K562 (cell line): Measurements from ENCODE around the gene SCAMP5. TPM values are rescaled to one million over a fixed set of nuclear protein-coding genes. Genes with fewer than 3 reads are reported as not detected.

Experiments
- ARID2 ChIP-seq: fragments of 450-650 bp; IDR thresholded peaks from 2 replicates; pipeline ENCODE4 v1.6.1; 2017; ENCODE audit warnings: antibody characterized with exemption, mild to moderate bottlenecking
- C11orf30 ChIP-seq: fragments of 450-650 bp; IDR thresholded peaks from 2 replicates; pipeline ENCODE4 v1.6.1; 2016; ENCODE audit warnings: low read depth, mild to moderate bottlenecking
- CBX2 ChIP-seq: fragments of 200-600 bp; sonication (generic); IDR thresholded peaks from one replicate; pipeline ENCODE4 v1.6.1; 2012; ENCODE audit warnings: mild to moderate bottlenecking, low read length, inconsistent platforms; ENCODE audit not compliant: insufficient read depth, poor library complexity, severe bottlenecking
- CREBBP ChIP-seq: IDR thresholded peaks from one replicate; pipeline ENCODE4 v1.6.1; 2012; ENCODE audit warnings: low read depth, mild to moderate bottlenecking, control low read depth, inconsistent platforms, low read length
- EGR1 ChIP-seq: fragments of 450-650 bp; conservative IDR thresholded peaks from 2 replicates; pipeline ENCODE4 v1.6.1; 2017; ENCODE audit warnings: mild to moderate bottlenecking
- FOSL1 ChIP-seq: fragments of 200-800 bp; sonication (Bioruptor generic); conservative IDR thresholded peaks from 2 replicates; pipeline ENCODE4 v1.6.1; 2016; ENCODE audit warnings: missing genetic modification characterization, missing compliant biosample characterization
- HCFC1 ChIP-seq: IDR thresholded peaks from 2 replicates; pipeline ENCODE4 v1.6.1; 2012; ENCODE audit warnings: low read depth, low read length, improper control_type of control experiment
- HDAC2 ChIP-seq: fragments of 450-650 bp; IDR thresholded peaks from 2 replicates; pipeline ENCODE4 v1.6.1; 2016; ENCODE audit warnings: mild to moderate bottlenecking
- HES1 ChIP-seq: fragments of 450-650 bp; IDR thresholded peaks from 2 replicates; pipeline ENCODE4 v1.6.1; 2016; ENCODE audit warnings: low read depth, mild to moderate bottlenecking, moderate library complexity
- HNRNPK ChIP-seq: fragments of 200-400 bp; formaldehyde crosslinking; IDR thresholded peaks from one replicate; pipeline ENCODE4 v1.6.1; 2018; ENCODE audit warnings: mild to moderate bottlenecking, low read depth, low read length; ENCODE audit not compliant: poor library complexity, severe bottlenecking
- IRF9 ChIP-seq: fragments of 450-650 bp; IDR thresholded peaks from 2 replicates; pipeline ENCODE4 v1.6.1; 2016; ENCODE audit warnings: missing biosample characterization, missing genetic modification characterization
- MECOM ChIP-seq: fragments of 250-450 bp; sonication (Bioruptor Pico); IDR thresholded peaks from 2 replicates; pipeline ENCODE4 v1.8.0; 2022; ENCODE audit warnings: inconsistent platforms
- NBN ChIP-seq: fragments of 450-650 bp; IDR thresholded peaks from 2 replicates; pipeline ENCODE4 v1.6.1; 2016; ENCODE audit warnings: low read depth, mild to moderate bottlenecking
- POLR2A ChIP-seq: fragments of 450-650 bp; conservative IDR thresholded peaks from 2 replicates; pipeline ENCODE4 v1.6.1; 2016
- SUPT5H ChIP-seq: fragments of 450-650 bp; IDR thresholded peaks from 2 replicates; pipeline ENCODE4 v1.6.1; 2016
- TAF7 ChIP-seq: fragments of 450-650 bp; IDR thresholded peaks from 2 replicates; pipeline ENCODE4 v1.6.1; 2016; ENCODE audit warnings: missing genetic modification characterization, missing compliant biosample characterization
- TEAD2 ChIP-seq: fragments of 450-650 bp; IDR thresholded peaks from 2 replicates; pipeline ENCODE4 v1.6.1; 2016; ENCODE audit warnings: missing genetic modification characterization, control low read depth, missing compliant biosample characterization
- TOE1 ChIP-seq, 2 experiments: fragments of 450-650 bp in 1 of 2; sonication (generic) in 1 of 2; formaldehyde crosslinking in 1 of 2; IDR thresholded peaks; 2 replicates each; pipeline versions ENCODE4 v1.7.1 to v1.8.0; 2016 to 2022; ENCODE audit warnings: borderline replicate concordance in 2 of 2, mild to moderate bottlenecking in 2 of 2, antibody characterized with exemption in 1 of 2, inconsistent platforms in 1 of 2, low read depth in 1 of 2, missing genetic modification reagents in 1 of 2, moderate library complexity in 1 of 2
- YY1 ChIP-seq, 3 experiments: IDR thresholded peaks; 2 replicates each; pipeline ENCODE4 v1.6.1; 2011; ENCODE audit warnings: low read length in 2 of 3, mild to moderate bottlenecking in 2 of 3, moderate library complexity in 2 of 3, borderline replicate concordance in 1 of 3, control low read depth in 1 of 3, low read depth in 1 of 3; ENCODE audit not compliant: insufficient read depth in 3 of 3, insufficient replicate concordance in 2 of 3, control insufficient read depth in 1 of 3, insufficient read length in 1 of 3; ENCODE audit errors: extremely low read depth in 1 of 3
- ZNF146 ChIP-seq: IDR thresholded peaks from one replicate; pipeline ENCODE4 v1.6.1; 2018; ENCODE audit warnings: missing compliant biosample characterization; ENCODE audit not compliant: unreplicated experiment
- ZNF311 ChIP-seq: fragments of 250-450 bp; sonication (Bioruptor Pico); IDR thresholded peaks from 2 replicates; pipeline ENCODE4 v1.4.0; 2020; ENCODE audit warnings: mild to moderate bottlenecking, moderate library complexity
- ZNF586 ChIP-seq: fragments of 450-650 bp; formaldehyde crosslinking; conservative IDR thresholded peaks from 2 replicates; pipeline ENCODE4 v1.4.0; 2020; ENCODE audit warnings: mild to moderate bottlenecking, moderate library complexity
- ZNF639 ChIP-seq, 2 experiments: fragments of 200-800 bp in 1 of 2; sonication (Bioruptor generic) in 1 of 2; sonication (generic) in 1 of 2; formaldehyde crosslinking in 1 of 2; IDR thresholded peaks in 1 of 2; conservative IDR thresholded peaks in 1 of 2; 2 replicates each; pipeline versions ENCODE4 v1.5.0 to v1.6.1; 2016 to 2020; ENCODE audit warnings: missing compliant biosample characterization in 1 of 2, missing genetic modification characterization in 1 of 2, missing genetic modification reagents in 1 of 2
- ZNF77 ChIP-seq: fragments of 250-450 bp; sonication (Bioruptor Pico); IDR thresholded peaks from 2 replicates; pipeline ENCODE4 v1.5.0; 2020
- polyA plus RNA-seq, 8 experiments: library from polyadenylated mRNA; depleted of rRNA in 4 of 8; stranded (reverse) in 5 of 8; unstranded in 3 of 8; fragments of >200 nt; fragmentation: Nextera tagmentation in 2 of 8; fragmentation: Illumina TruSeq in 1 of 8; extraction: Ambion mirVana in 2 of 8; extraction: Trizol in 1 of 8; gene quantifications; 2 replicates each; pipeline versions ENCODE4 v1.2.1 to v1.2.3, GENCODE V29; 2011 to 2014; ENCODE audit warnings: inconsistent platforms in 1 of 8, missing spikeins in 1 of 8
- total RNA-seq, 7 experiments: library from RNA; depleted of rRNA in 6 of 7; stranded (reverse); fragments of >200 nt in 6 of 7; fragmentation: Illumina TruSeq in 2 of 7; extraction: Trizol in 2 of 7; gene quantifications; 2 replicates each; pipeline versions ENCODE4 v1.2.1 to v1.2.3, GENCODE V29; 2011 to 2021; ENCODE audit warnings: low replicate concordance in 1 of 7

The SCAMP5 gene
- total and polyA plus RNA-seq, 9 of the 15 experiments (the other 6 are each of a cell fraction or from before 2014, with no cell fraction given): 0.09 to 0.29 (median 0.19) TPM; not detected in 5

- TF ChIP-seq C11orf30 (no peak), MECOM (CRISPR knock-in tag) (0 out of 2 replicates have a peak, but pooled peaks have one; percentile 25), ZNF586 (CRISPR knock-in tag) (no peak), NBN (peak; percentile 36; the same call in 1 of the 2 replicates), CBX2 (no peak), ZNF311 (CRISPR knock-in tag) (no peak), YY1 (IDR thresholded peaks at IDR 0.05; ENCODE audit: borderline replicate concordance in 1 of 3, control insufficient read depth in 1 of 3, extremely low read depth in 1 of 3, insufficient read depth in 3 of 3, insufficient read length in 1 of 3, insufficient replicate concordance in 2 of 3, low read depth in 1 of 3, low read length in 2 of 3) (no peak), HCFC1 (peak; percentile 46; the same call in 1 of the 2 replicates), ZNF146 (CRISPR knock-in tag) (no peak), EGR1 (peak; percentile 42; the same call in 1 of the 2 replicates), TAF7 (tag) (no peak), CREBBP (no peak), ZNF77 (no peak), FOSL1 (tag) (peak; percentile 49; the same call in 1 of the 2 replicates), HNRNPK (no peak), ARID2 (no peak; the same call in 1 of the 2 replicates), SUPT5H (no peak), POLR2A (no peak), TOE1 (IDR thresholded peaks at IDR 0.05; ENCODE audit: borderline replicate concordance) (peak; percentile 65; the same call in 1 of the 2 replicates), TOE1 (CRISPR knock-in tag; IDR thresholded peaks at IDR 0.05; ENCODE audit: borderline replicate concordance, low read depth) (no peak), HES1 (peak; percentile 73), TEAD2 (tag) (no peak), HDAC2 (peak; percentile 71; the same call in 1 of the 2 replicates), ZNF639 (CRISPR knock-in tag; conservative IDR thresholded peaks at IDR 0.05 in 1 of 2, IDR thresholded peaks at IDR 0.05 in 1 of 2) (no peak; a peak in 2 of 4 replicates), IRF9 (tag) (peak; percentile 70; the same call in 1 of the 2 replicates)
Observed at GRCh38 chr15:75043509-75044257, 48.3 kb downstream of the SCAMP5 start (continued).
